GM12878 (cell line): ENCODE data around the gene MLLT3. TPM values are rescaled to one million over a fixed set of nuclear protein-coding genes. Genes with fewer than 3 reads are reported as not detected.

Source experiments
- ATAC-seq: fragments of 200-7000 bp; cut with Tn5 transposase; 3 replicates; pipeline ENCODE4 v1.9.1; 2020; ENCODE audit warnings: mild to moderate bottlenecking, moderate library complexity
- BruUV-seq: library from RNA; stranded (reverse); fragments of 400-500 nt; replicated peaks from 2 replicates; lab custom pipeline; 2021; lab: Mats Ljungman, UMichigan
- CTCF ChIA-PET: fragments of 300-600 bp; sonication (Branson Sonifier 250); formaldehyde crosslinking; extraction: SDS; loops from one replicate; lab custom pipeline; 2021; ENCODE audit warnings: inconsistent platforms; lab: Yijun Ruan, JAX
- POLR2A ChIA-PET: fragments of 350-600 bp; formaldehyde crosslinking; extraction: SDS; loops from one replicate; lab custom pipeline; 2021; ENCODE audit warnings: inconsistent platforms; lab: Charles Lee
- RAD21 ChIA-PET: fragments of 300-600 bp; sonication (Branson Sonifier 250); formaldehyde crosslinking; loops from one replicate; lab custom pipeline; 2023; ENCODE audit warnings: antibody characterized with exemption; ENCODE audit not compliant: unreplicated experiment; lab: Charles Lee
- SMC1A ChIA-PET: fragments of 300-600 bp; sonication (Branson Sonifier 250); formaldehyde crosslinking; loops from one replicate; lab custom pipeline; 2023; ENCODE audit not compliant: unreplicated experiment, uncharacterized antibody; lab: Charles Lee
- DNase-seq: peaks from one replicate; pipeline ENCODE4 v3.0.0-alpha.2; 2011; ENCODE audit warnings: low read depth, low spot score
- FAIRE-seq: peaks from 3 replicates; lab custom pipeline; 2011; peaks lifted over from hg19 to GRCh38; lab: Jason Lieb, UNC
- H2AFZ ChIP-seq: 2 replicates; pipeline ENCODE4 v1.6.0; 2011; ENCODE audit warnings: low read depth, low read length, control low read depth; ENCODE audit not compliant: control insufficient read depth
- H3K27ac ChIP-seq: 2 replicates; pipeline ENCODE4 v1.5.1; 2011; ENCODE audit warnings: control low read depth; ENCODE audit not compliant: control insufficient read depth, insufficient read depth
- H3K27me3 ChIP-seq, 2 experiments: replicated peaks in 1 of 2; 2 replicates each; pipeline versions ENCODE4 v1.6.0 to v1.6.1; 2011; ENCODE audit warnings: low read length in 1 of 2; ENCODE audit not compliant: control insufficient read depth in 2 of 2, insufficient read depth in 2 of 2
- H3K36me3 ChIP-seq, 2 experiments: 2 replicates each; pipeline ENCODE4 v1.5.1; 2011; ENCODE audit warnings: low read length in 1 of 2; ENCODE audit not compliant: control insufficient read depth in 2 of 2, insufficient read depth in 2 of 2
- H3K4me1 ChIP-seq: 2 replicates; pipeline ENCODE4 v1.6.1; 2011; ENCODE audit warnings: mild to moderate bottlenecking, low read length, moderate library complexity, mixed read lengths; ENCODE audit not compliant: control insufficient read depth, insufficient read depth
- H3K4me2 ChIP-seq: 2 replicates; pipeline ENCODE4 v1.6.0; 2011; ENCODE audit warnings: control low read depth; ENCODE audit not compliant: control insufficient read depth, insufficient read depth
- H3K4me3 ChIP-seq: fragments of 200-600 bp; sonication (generic); 2 replicates; pipeline ENCODE4 v1.5.1; 2016
- H3K79me2 ChIP-seq: 2 replicates; pipeline ENCODE4 v1.6.0; 2011; ENCODE audit warnings: low read length; ENCODE audit not compliant: control insufficient read depth, insufficient read depth
- H3K9ac ChIP-seq: 2 replicates; pipeline ENCODE4 v1.8.0; 2011; ENCODE audit warnings: low read length, control low read depth, mixed read lengths; ENCODE audit not compliant: control insufficient read depth, insufficient read depth
- H3K9me3 ChIP-seq: replicated peaks from 3 replicates; pipeline ENCODE4 v1.5.1; 2011; ENCODE audit warnings: mild to moderate bottlenecking, low read length; ENCODE audit not compliant: control insufficient read depth, insufficient read depth
- H4K20me1 ChIP-seq: 2 replicates; pipeline ENCODE4 v1.6.0; 2011; ENCODE audit not compliant: control insufficient read depth, insufficient read depth
- CHD1 ChIP-seq: IDR thresholded peaks from 2 replicates; pipeline ENCODE4 v1.6.1; 2012; ENCODE audit warnings: low read depth, low read length, improper control_type of control experiment
- CREM ChIP-seq: IDR thresholded peaks from 2 replicates; pipeline ENCODE4 v1.6.1; 2014; ENCODE audit warnings: antibody characterized with exemption, low read depth
- E2F8 ChIP-seq: fragments of 450-650 bp; IDR thresholded peaks from 2 replicates; pipeline ENCODE4 v1.6.1; 2018; ENCODE audit warnings: mild to moderate bottlenecking, low read depth, moderate library complexity; ENCODE audit not compliant: partially characterized antibody
- FOS ChIP-seq: IDR thresholded peaks from 3 replicates; pipeline ENCODE4 v1.6.1; 2011; ENCODE audit warnings: borderline replicate concordance; ENCODE audit not compliant: insufficient read length; ENCODE audit errors: extremely low read depth
- IRF3 ChIP-seq: fragments of 450-650 bp; IDR thresholded peaks from 2 replicates; pipeline ENCODE4 v1.6.1; 2014; ENCODE audit warnings: mild to moderate bottlenecking
- PBX3 ChIP-seq: IDR thresholded peaks from 2 replicates; pipeline ENCODE4 v1.6.1; 2011; ENCODE audit warnings: mild to moderate bottlenecking, low read depth, low read length, moderate library complexity; ENCODE audit not compliant: insufficient replicate concordance
- REST ChIP-seq: IDR thresholded peaks from 2 replicates; pipeline ENCODE4 v1.6.1; 2012; ENCODE audit warnings: mild to moderate bottlenecking, low read depth, low read length
- SMAD5 ChIP-seq: IDR thresholded peaks from 2 replicates; pipeline ENCODE4 v1.6.1; 2016; ENCODE audit warnings: antibody characterized with exemption, low read depth
- USF1 ChIP-seq: IDR thresholded peaks from 2 replicates; pipeline ENCODE4 v1.6.1; 2011; ENCODE audit warnings: borderline replicate concordance, low read depth, mild to moderate bottlenecking, moderate library complexity, mixed read lengths, low read length; ENCODE audit not compliant: insufficient read depth; ENCODE audit errors: extremely low read length
- WGBS: methylation state at CpG from one replicate; pipeline ENCODE4 v1.1.6; 2016; ENCODE audit warnings: low lambda C conversion rate; ENCODE audit not compliant: insufficient replicate concordance, insufficient coverage; ENCODE audit errors: missing lambda C conversion rate; 5-methylcytosine and 5-hydroxymethylcytosine counted together
- in situ Hi-C: fragments of 300-500 bp; cut with MboI; formaldehyde crosslinking; loops from 9 replicates; pipeline ENCODE4 v1.14.3; 2018; ENCODE audit warnings: mixed read lengths
- intact Hi-C: fragments of 100-400 bp; cut with micrococcal nuclease; formaldehyde crosslinking; loops from one replicate; pipeline ENCODE4 v1.14.2; 2022; ENCODE audit not compliant: unreplicated experiment
- polyA plus RNA-seq, 11 experiments: library from polyadenylated mRNA; depleted of rRNA in 4 of 11; unstranded in 6 of 11; stranded (reverse) in 5 of 11; fragments of >200 nt; fragmentation: Nextera tagmentation in 4 of 11; fragmentation: Illumina TruSeq in 1 of 11; extraction: Ambion mirVana in 4 of 11; extraction: Trizol in 1 of 11; gene quantifications; 1 replicate in 1 of 11; 2 replicates in 10 of 11; pipeline versions ENCODE4 v1.2.1 to v1.2.3, GENCODE V29; 2011 to 2016; ENCODE audit warnings: inconsistent platforms in 2 of 11, missing spikeins in 2 of 11, low read depth in 1 of 11
- total RNA-seq, 4 experiments: library from RNA; depleted of rRNA in 3 of 4; stranded (reverse); fragments of >200 nt in 3 of 4; fragmentation: Illumina TruSeq in 1 of 4; extraction: Trizol in 1 of 4; gene quantifications; 2 replicates each; pipeline versions ENCODE4 v1.2.1 to v1.2.3, GENCODE V29; 2013 to 2021
- TF ChIP-seq, protein P1 (sequence below): IDR thresholded peaks from 2 replicates; pipeline ENCODE4 v1.6.1; 2011; ENCODE audit warnings: borderline replicate concordance, low read depth, mild to moderate bottlenecking, moderate library complexity, low read length; ENCODE audit not compliant: insufficient read depth, poor library complexity, severe bottlenecking

Gene MLLT3
- total and polyA plus RNA-seq, 10 of the 15 experiments (the other 5 are each of a cell fraction or from before 2014, with no cell fraction given), result 17.7 to 72.3 (median 35.6) TPM

DNA sequence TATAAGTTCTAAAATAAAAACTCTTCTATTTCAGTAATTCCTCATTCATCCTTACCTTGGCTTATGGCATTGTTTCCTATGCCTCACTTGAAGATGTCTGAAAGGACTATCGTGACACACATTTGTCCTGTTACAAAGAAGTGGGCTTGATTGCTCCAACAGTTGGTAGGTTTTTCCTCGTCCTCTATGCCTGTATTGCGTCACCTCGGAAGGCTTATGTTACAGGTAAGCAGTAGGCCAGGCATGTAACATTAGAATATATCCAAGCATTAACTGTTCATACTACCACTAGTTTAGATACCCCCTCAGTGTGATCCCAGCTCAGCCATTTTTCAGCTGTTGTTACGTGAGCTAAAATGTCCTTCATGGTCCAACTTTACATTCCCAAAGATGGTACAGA is 116.7 kb downstream of the MLLT3 start (continued):
- TF ChIP-seq, protein P1, sequence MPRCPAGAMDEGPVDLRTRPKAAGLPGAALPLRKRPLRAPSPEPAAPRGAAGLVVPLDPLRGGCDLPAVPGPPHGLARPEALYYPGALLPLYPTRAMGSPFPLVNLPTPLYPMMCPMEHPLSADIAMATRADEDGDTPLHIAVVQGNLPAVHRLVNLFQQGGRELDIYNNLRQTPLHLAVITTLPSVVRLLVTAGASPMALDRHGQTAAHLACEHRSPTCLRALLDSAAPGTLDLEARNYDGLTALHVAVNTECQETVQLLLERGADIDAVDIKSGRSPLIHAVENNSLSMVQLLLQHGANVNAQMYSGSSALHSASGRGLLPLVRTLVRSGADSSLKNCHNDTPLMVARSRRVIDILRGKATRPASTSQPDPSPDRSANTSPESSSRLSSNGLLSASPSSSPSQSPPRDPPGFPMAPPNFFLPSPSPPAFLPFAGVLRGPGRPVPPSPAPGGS, result no peak
- no peak for TF ChIP-seq CHD1
- TF ChIP-seq FOS, result no peak
- TF ChIP-seq SMAD5, result no peak
- TF ChIP-seq, all 136 proteins: peak for 0

DNA sequence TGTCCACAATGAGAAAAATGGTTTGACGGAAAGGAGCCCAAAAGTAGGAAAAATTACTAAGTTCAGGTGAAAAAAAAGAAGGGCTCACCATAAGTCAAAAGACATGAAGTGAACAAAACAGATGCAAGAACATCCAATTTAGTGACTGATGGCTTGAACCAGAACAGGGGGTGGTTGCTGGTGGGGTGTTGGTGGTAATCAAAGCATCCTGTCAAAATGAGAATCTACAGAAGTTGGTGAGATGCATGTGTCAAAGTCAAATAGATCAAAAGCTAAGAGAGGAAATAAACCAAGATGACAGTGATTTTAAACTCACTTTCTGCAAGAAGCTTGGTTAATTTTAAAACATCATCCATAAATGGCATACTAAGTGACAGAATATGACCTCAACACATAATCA is 117.4 kb downstream of the MLLT3 start:
- no peaks in the 10 kb centered on the region for H3K27me3 ChIP-seq
- no peak for DNase-seq
- no peak for FAIRE-seq
- RAD21 ChIA-PET, result interaction anchor here (1.2 kb wide), 1 partner anchor 13 kb away, joined by 3 read pairs; no protein-coding TSS in a partner anchor
- H2AFZ ChIP-seq, result no peak overlapping the region
- no peak overlapping the region for H3K9ac ChIP-seq
- CTCF ChIA-PET, result interaction anchor here (1.9 kb wide), 1 partner anchor 20 kb away, joined by 6 read pairs; no protein-coding TSS in a partner anchor
- POLR2A ChIA-PET, result interaction anchor here (0.7 kb wide), 1 partner anchor 14 kb away, joined by 3 read pairs; no protein-coding TSS in a partner anchor
- no peak for ATAC-seq
- intact Hi-C loops (no loop called here), in situ Hi-C loops (no loop called here)
- no peaks in the 10 kb centered on the region for H4K20me1 ChIP-seq
- H3K79me2 ChIP-seq, result peaks cover 21% of the 10 kb centered on the region
- H3K27ac ChIP-seq, result no peak overlapping the region
- no peaks in the 10 kb centered on the region for H3K9me3 ChIP-seq
- SMC1A ChIA-PET, result interaction anchor here (0.9 to 1.1 kb wide), 2 partner anchors 9 to 113 kb away, joined by 3 read pairs; no protein-coding TSS in a partner anchor
- WGBS, result 96% methylated on average over 1 of the region's 1 CpG
- 0 out of 2 replicates have a peak, but pooled peaks cover 2% of the 10 kb centered on the region for H3K4me1 ChIP-seq
- no peaks in the 10 kb centered on the region for H3K36me3 ChIP-seq
- BruUV-seq, result no TSS peak
- H3K4me3 ChIP-seq, result no peak overlapping the region
- H3K4me2 ChIP-seq, result no peak overlapping the region
- TF ChIP-seq CREM (no peak), IRF3 (no peak), USF1 (no peak), PBX3 (no peak), E2F8 (no peak), REST (no peak)
